Muscle of leg (tissue), 11 donors: ENCODE results near the gene ATP2B3. TPM values are rescaled to one million over a fixed set of nuclear protein-coding genes. Genes with fewer than 3 reads are reported as not detected.

Source experiments
- DNase-seq: peaks from one replicate; pipeline ENCODE4 v3.0.0; 2013
- H3K27ac ChIP-seq: one replicate; pipeline ENCODE4 v1.5.1; 2013; ENCODE audit warnings: mild to moderate bottlenecking, low read length, control low read depth
- H3K27me3 ChIP-seq: one replicate; pipeline ENCODE4 v1.6.1; 2013; ENCODE audit warnings: low read length; ENCODE audit not compliant: control insufficient read depth, insufficient read depth
- H3K36me3 ChIP-seq: one replicate; pipeline ENCODE4 v1.6.1; 2013; ENCODE audit warnings: low read length; ENCODE audit not compliant: control insufficient read depth, insufficient read depth
- H3K4me1 ChIP-seq: one replicate; pipeline ENCODE4 v1.6.1; 2013; ENCODE audit warnings: low read length; ENCODE audit not compliant: control insufficient read depth, insufficient read depth
- H3K4me3 ChIP-seq: one replicate; pipeline ENCODE4 v1.5.1; 2013; ENCODE audit warnings: low read length, control low read depth
- H3K9me3 ChIP-seq: replicated peaks from 2 replicates; pipeline ENCODE4 v1.6.1; 2013; ENCODE audit warnings: low read depth, low read length; ENCODE audit not compliant: control insufficient read depth
- WGBS: methylation state at CpG from one replicate; pipeline ENCODE4 v1.1.5; 2013; ENCODE audit warnings: missing lambda C conversion rate; ENCODE audit not compliant: insufficient coverage; 5-methylcytosine and 5-hydroxymethylcytosine counted together
- polyA plus RNA-seq, 8 donors: library from polyadenylated mRNA; unstranded; fragments of 120-200 nt; gene quantifications; one replicate each; pipeline versions ENCODE4 v1.2.1 to v1.2.3, GENCODE V29; 2013; ENCODE audit warnings: inconsistent platforms in 1 of 8, low replicate concordance in 1 of 8; ENCODE audit not compliant: insufficient read length in 8 of 8, insufficient read depth in 1 of 8
- total RNA-seq: library from RNA; stranded (reverse); fragments of 120-200 nt; gene quantifications from one replicate; pipeline ENCODE4 v1.2.4, GENCODE V29; 2013

Gene ATP2B3
- total and polyA plus RNA-seq, 9 donors: 0.18 to 0.56 (median 0.29) TPM

- H3K4me3 ChIP-seq: peak overlapping the region; percentile 4
- peaks cover 11% of the 10 kb centered on the region for H3K4me1 ChIP-seq
- peaks cover 23% of the 10 kb centered on the region for H3K27me3 ChIP-seq
- H3K36me3 ChIP-seq: no peaks in the 10 kb centered on the region
- peak; percentile 85 for DNase-seq
- no peaks in the 10 kb centered on the region for H3K9me3 ChIP-seq
- WGBS: 28% methylated on average over 55 of the region's 63 CpGs
- no peak overlapping the region for H3K27ac ChIP-seq
Observed at GRCh38 chrX:153609917-153610835, 92.7 kb downstream of the ATP2B3 start.

GRCh38 chrX:153610836-153611213, 93.4 kb downstream of the ATP2B3 start:
- no peak overlapping the region for H3K4me3 ChIP-seq
- DNase-seq: no peak
- H3K27ac ChIP-seq: no peak overlapping the region
- H3K36me3 ChIP-seq: no peaks in the 10 kb centered on the region
- no peaks in the 10 kb centered on the region for H3K9me3 ChIP-seq
- H3K27me3 ChIP-seq: peaks cover 23% of the 10 kb centered on the region
- H3K4me1 ChIP-seq: peaks cover 11% of the 10 kb centered on the region
- 75% methylated on average over 9 of the region's 9 CpGs for WGBS

GRCh38 chrX:153611298-153612095, 94.1 kb downstream of the ATP2B3 start:
- WGBS: 73% methylated on average over 7 of the region's 14 CpGs
- Histone ChIP-seq H3K4me1 (peaks cover 11% of the 10 kb centered on the region), H3K27ac (no peak overlapping the region), H3K36me3 (no peaks in the 10 kb centered on the region), H3K9me3 (no peaks in the 10 kb centered on the region), H3K27me3 (peaks cover 26% of the 10 kb centered on the region), H3K4me3 (no peak overlapping the region)
- no peak for DNase-seq

GRCh38 chrX:153612413-153612812, 95.0 kb downstream of the ATP2B3 start:
- 70% methylated on average over 2 of the region's 10 CpGs for WGBS
- no peak for DNase-seq
- no peaks in the 10 kb centered on the region for H3K36me3 ChIP-seq
- H3K27me3 ChIP-seq: peaks cover 32% of the 10 kb centered on the region
- H3K4me1 ChIP-seq: peaks cover 11% of the 10 kb centered on the region
- H3K27ac ChIP-seq: no peak overlapping the region
- H3K9me3 ChIP-seq: no peaks in the 10 kb centered on the region
- no peak overlapping the region for H3K4me3 ChIP-seq

GRCh38 chrX:153614818-153615217, 97.4 kb downstream of the ATP2B3 start:
- peaks cover 40% of the 10 kb centered on the region for H3K27me3 ChIP-seq

GRCh38 chrX:153620576-153620975, 103.1 kb downstream of the ATP2B3 start:
- WGBS: 100% methylated on average over 2 of the region's 5 CpGs
- Histone ChIP-seq H3K27ac (no peak overlapping the region), H3K9me3 (no peaks in the 10 kb centered on the region), H3K4me3 (no peak overlapping the region), H3K4me1 (no peaks in the 10 kb centered on the region), H3K27me3 (peaks cover 24% of the 10 kb centered on the region), H3K36me3 (no peaks in the 10 kb centered on the region)
- DNase-seq: no peak

More at GRCh38 chrX:153614818-153615217, 97.4 kb downstream of the ATP2B3 start:
- 40% methylated on average over 1 of the region's 6 CpGs for WGBS
- Histone ChIP-seq H3K9me3 (no peaks in the 10 kb centered on the region), H3K4me1 (peaks cover 7% of the 10 kb centered on the region), H3K4me3 (no peak overlapping the region), H3K27ac (no peak overlapping the region), H3K36me3 (no peaks in the 10 kb centered on the region)
- DNase-seq: no peak

- Histone ChIP-seq H3K4me3 (no peak overlapping the region), H3K36me3 (no peaks in the 10 kb centered on the region), H3K9me3 (no peaks in the 10 kb centered on the region), H3K27me3 (peaks cover 18% of the 10 kb centered on the region), H3K4me1 (no peaks in the 10 kb centered on the region), H3K27ac (no peak overlapping the region)
- 89% methylated on average over 18 of the region's 27 CpGs for WGBS
- DNase-seq: no peak
Observed at GRCh38 chrX:153621949-153622598, 104.6 kb downstream of the ATP2B3 start.

GRCh38 chrX:153622661-153623309, 105.3 kb downstream of the ATP2B3 start:
- Histone ChIP-seq H3K4me3 (no peak overlapping the region), H3K9me3 (no peaks in the 10 kb centered on the region), H3K36me3 (no peaks in the 10 kb centered on the region), H3K27ac (no peak overlapping the region), H3K27me3 (peaks cover 15% of the 10 kb centered on the region), H3K4me1 (peaks cover 5% of the 10 kb centered on the region)
- no peak for DNase-seq
- WGBS: 74% methylated on average over 13 of the region's 17 CpGs

GRCh38 chrX:153623310-153624029, 106.0 kb downstream of the ATP2B3 start:
- no peaks in the 10 kb centered on the region for H3K36me3 ChIP-seq
- H3K27ac ChIP-seq: no peak overlapping the region
- H3K4me1 ChIP-seq: peaks cover 9% of the 10 kb centered on the region
- peaks cover 11% of the 10 kb centered on the region for H3K27me3 ChIP-seq
- WGBS: 78% methylated on average over 14 of the region's 16 CpGs
- DNase-seq: no peak
- no peaks in the 10 kb centered on the region for H3K9me3 ChIP-seq
- no peak overlapping the region for H3K4me3 ChIP-seq
